Limb (tissue), 2 donors: ENCODE results near the gene CELSR1.
"Not testable (repeated sequence)": the region's sequence is repeated elsewhere in the genome, so short reads cannot be mapped to it uniquely, and the experiment has no call there.

Experiments
- DNase-seq, 2 donors: peaks; one replicate each; pipeline ENCODE4 v3.0.0-alpha.2; 2016; ENCODE audit errors: extremely low spot score in 2 of 2

The CELSR1 gene

GRCh38 chr22:46481386-46481785 lies 56.0 kb downstream of the CELSR1 start:
- DNase-seq, result no peak

- no peak for DNase-seq
Measured at GRCh38 chr22:46480396-46480795, 57.0 kb downstream of the CELSR1 start.

GRCh38 chr22:46479046-46479445 lies 58.4 kb downstream of the CELSR1 start:
- DNase-seq, result no peak

GRCh38 chr22:46478083-46478551 lies 59.3 kb downstream of the CELSR1 start:
- DNase-seq, result no peak

- no peak for DNase-seq
Measured at GRCh38 chr22:46476547-46476941, 60.9 kb downstream of the CELSR1 start.

GRCh38 chr22:46473896-46474557 lies 63.4 kb downstream of the CELSR1 start:
- no peak for DNase-seq

- DNase-seq, result no peak
Measured at GRCh38 chr22:46473021-46473779, 64.2 kb downstream of the CELSR1 start.

- DNase-seq, result no peak
Measured at GRCh38 chr22:46472722-46473016, 64.8 kb downstream of the CELSR1 start.

GRCh38 chr22:46471901-46472721 lies 65.3 kb downstream of the CELSR1 start:
- no peak for DNase-seq

- DNase-seq, result not testable (repeated sequence)
Measured at GRCh38 chr22:46471330-46471729, 66.1 kb downstream of the CELSR1 start.

GRCh38 chr22:46469711-46470110 lies 67.7 kb downstream of the CELSR1 start:
- no peak for DNase-seq

- DNase-seq, result no peak
Measured at GRCh38 chr22:46467006-46467405, 70.4 kb downstream of the CELSR1 start.

GRCh38 chr22:46466255-46466676 lies 71.2 kb downstream of the CELSR1 start:
- no peak for DNase-seq

- no peak for DNase-seq
Measured at GRCh38 chr22:46465793-46466192, 71.6 kb downstream of the CELSR1 start.

- no peak for DNase-seq
Measured at GRCh38 chr22:46465345-46465720, 72.1 kb downstream of the CELSR1 start.

GRCh38 chr22:46464701-46465344 lies 72.6 kb downstream of the CELSR1 start:
- DNase-seq, result no peak

- no peak for DNase-seq
Measured at GRCh38 chr22:46464296-46464695, 73.1 kb downstream of the CELSR1 start.

GRCh38 chr22:46463435-46464227 lies 73.8 kb downstream of the CELSR1 start:
- DNase-seq, result no peak

GRCh38 chr22:46462726-46463371 lies 74.6 kb downstream of the CELSR1 start:
- no peak for DNase-seq

GRCh38 chr22:46461566-46462180 lies 75.7 kb downstream of the CELSR1 start:
- no peak for DNase-seq
